H1 (cell line): ENCODE data around the gene CDX2. TPM values are rescaled to one million over a fixed set of nuclear protein-coding genes. Genes with fewer than 3 reads are reported as not detected.

ENCODE experiments used
- ASH2L ChIP-seq: fragments of 200-600, 300-600 bp; sonication (generic); IDR thresholded peaks from one replicate; pipeline ENCODE4 v1.7.1; 2017; ENCODE audit warnings: low read length
- ATF2 ChIP-seq: IDR thresholded peaks from 2 replicates; pipeline ENCODE4 v1.6.1; 2012; ENCODE audit warnings: low read length, inconsistent platforms
- GTF2F1 ChIP-seq: IDR thresholded peaks from 2 replicates; pipeline ENCODE4 v1.6.1; 2012; ENCODE audit warnings: low read depth, low read length, improper control_type of control experiment, borderline replicate concordance
- MAX ChIP-seq: IDR thresholded peaks from 2 replicates; pipeline ENCODE4 v1.6.1; 2012; ENCODE audit warnings: inconsistent platforms
- RBBP5 ChIP-seq: IDR thresholded peaks from 2 replicates; pipeline ENCODE4 v1.7.1; 2012; ENCODE audit warnings: low read depth, mild to moderate bottlenecking, inconsistent platforms, low read length, moderate library complexity, borderline replicate concordance
- RFX5 ChIP-seq: IDR thresholded peaks from 2 replicates; pipeline ENCODE4 v1.6.1; 2011; ENCODE audit warnings: low read depth, low read length, improper control_type of control experiment, borderline replicate concordance
- RXRA ChIP-seq: IDR thresholded peaks from 2 replicates; pipeline ENCODE4 v1.6.1; 2011; ENCODE audit warnings: low read depth, mild to moderate bottlenecking, low read length, moderate library complexity; ENCODE audit not compliant: insufficient read depth
- SIX5 ChIP-seq: IDR thresholded peaks from 2 replicates; pipeline ENCODE4 v1.6.1; 2011; ENCODE audit warnings: mild to moderate bottlenecking, low read depth, low read length
- ZNF274 ChIP-seq: IDR thresholded peaks from 2 replicates; pipeline ENCODE4 v1.7.0; 2012; ENCODE audit warnings: low read length, borderline replicate concordance; ENCODE audit errors: extremely low read depth
- polyA plus RNA-seq, 7 experiments: library from polyadenylated mRNA; depleted of rRNA in 3 of 7; stranded (reverse) in 5 of 7; unstranded in 2 of 7; fragments of >200 nt in 5 of 7; fragments of 200-250 nt in 2 of 7; gene quantifications; 1 replicate in 5 of 7; 2 replicates in 1 of 7; 4 replicates in 1 of 7; pipeline versions ENCODE4 v1.2.1 to v1.2.3, GENCODE V29; 2011 to 2013; ENCODE audit warnings: missing spikeins in 2 of 7, mixed read lengths in 2 of 7
- total RNA-seq: library from RNA; stranded (reverse); fragmentation: NEBNext Ultra II Directional; extraction: Animal tissue kit (Norgen Biotek cat#: 25700); gene quantifications from 2 replicates; pipeline ENCODE4 v1.2.1, GENCODE V29; 2021

CDX2 gene
- total and polyA plus RNA-seq, 2 of the 8 experiments (the other 6 are each of a cell fraction or from before 2014, with no cell fraction given) = 0.09 TPM; not detected in 1

DNA sequence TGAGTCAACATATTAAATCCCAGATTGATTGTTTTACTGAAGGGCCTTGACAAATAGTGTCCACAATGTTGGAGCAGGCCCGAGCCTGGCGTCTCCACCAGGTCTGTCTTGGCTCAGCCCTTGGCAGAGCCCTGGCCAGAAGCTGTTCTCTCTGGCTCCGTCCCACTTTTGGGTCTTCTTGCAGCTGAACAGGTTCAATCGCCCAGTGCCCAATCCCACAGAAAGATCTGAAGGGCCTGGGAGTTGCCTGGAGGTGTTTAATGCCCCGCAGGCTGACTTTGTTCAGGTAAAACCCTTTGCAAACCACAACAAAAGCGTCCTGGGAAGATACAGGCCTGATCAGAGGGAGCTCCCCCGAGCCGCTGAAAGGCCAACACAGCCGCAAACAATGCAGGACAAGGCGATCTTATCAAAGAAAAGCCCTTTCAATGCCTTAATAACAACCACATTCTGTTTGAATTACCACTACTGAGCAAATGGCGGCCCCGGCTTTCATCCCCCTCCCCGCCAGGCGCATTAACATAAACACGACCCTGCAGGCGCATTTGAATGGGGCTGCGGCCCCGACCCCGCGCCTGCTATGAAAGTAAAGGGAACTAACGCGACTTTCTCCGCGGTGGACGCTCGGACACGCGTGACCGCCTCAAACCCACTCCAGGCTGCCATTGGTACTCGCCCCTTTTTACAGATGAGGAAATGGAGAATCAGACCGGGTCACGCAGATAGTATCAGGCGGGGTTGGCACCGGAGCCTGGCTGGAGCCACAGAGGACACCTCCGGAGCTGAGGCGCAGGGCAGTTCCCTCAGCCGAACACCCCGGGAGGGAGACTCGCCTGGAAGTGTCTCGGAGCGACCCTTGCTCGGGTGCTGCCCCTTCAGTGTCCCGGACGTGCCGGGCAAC, 3.1 kb downstream of the CDX2 start (continued):
- no peak for TF ChIP-seq ATF2
- TF ChIP-seq ZNF274 = no peak
- no peak for TF ChIP-seq RBBP5
- TF ChIP-seq GTF2F1 = no peak
- TF ChIP-seq RXRA = no peak
- TF ChIP-seq MAX = no peak
- TF ChIP-seq RFX5 = no peak
- TF ChIP-seq ASH2L = no peak
- no peak for TF ChIP-seq SIX5
